HG03175 (cell line): ENCODE data around the gene SDC4.

Experiments used
- ATAC-seq: cut with Tn5 transposase; IDR thresholded peaks from one replicate; pipeline ENCODE4 v1.9.1; 2021; ENCODE audit warnings: mild to moderate bottlenecking, moderate library complexity; ENCODE audit not compliant: unreplicated experiment

SDC4 gene

GRCh38 chr20:45322952-45323383 is 25.3 kb downstream of the SDC4 start:
- no peak for ATAC-seq

- ATAC-seq, result peak; percentile 82
Observed at GRCh38 chr20:45320948-45321595, 27.2 kb downstream of the SDC4 start.

GRCh38 chr20:45318948-45319347 is 29.3 kb downstream of the SDC4 start:
- no peak for ATAC-seq

GRCh38 chr20:45318386-45318939 is 29.8 kb downstream of the SDC4 start:
- ATAC-seq, result no peak

GRCh38 chr20:45317826-45318225 is 30.4 kb downstream of the SDC4 start:
- no peak for ATAC-seq

GRCh38 chr20:45316150-45317080 is 31.8 kb downstream of the SDC4 start:
- no peak for ATAC-seq

GRCh38 chr20:45315672-45316071 is 32.6 kb downstream of the SDC4 start:
- ATAC-seq, result no peak

GRCh38 chr20:45313943-45314342 is 34.3 kb downstream of the SDC4 start:
- no peak for ATAC-seq

- no peak for ATAC-seq
Observed at GRCh38 chr20:45313065-45313695, 35.0 kb downstream of the SDC4 start.

GRCh38 chr20:45312241-45312640 is 36.0 kb downstream of the SDC4 start:
- ATAC-seq, result no peak

GRCh38 chr20:45311589-45312211 is 36.5 kb downstream of the SDC4 start:
- no peak for ATAC-seq

- no peak for ATAC-seq
Observed at GRCh38 chr20:45309075-45309474, 39.1 kb downstream of the SDC4 start.

GRCh38 chr20:45308117-45308778 is 40.0 kb downstream of the SDC4 start, which contains the start of gene MATN4:
MATN4 (minus strand) TSS chr20:45308299; CDS start chr20:45305582, 2,717 bp downstream.
- no peak for ATAC-seq

GRCh38 chr20:45307076-45307640 is 41.1 kb downstream of the SDC4 start:
- no peak for ATAC-seq

- ATAC-seq, result no peak
Observed at GRCh38 chr20:45306431-45306982, 41.7 kb downstream of the SDC4 start, which contains the start of gene RBPJL. RBPJL (plus strand) TSS chr20:45306840; CDS start chr20:45306923, 83 bp downstream.

GRCh38 chr20:45305262-45305661 is 43.0 kb downstream of the SDC4 start:
- ATAC-seq, result no peak

- ATAC-seq, result no peak
Observed at GRCh38 chr20:45304464-45304999, 43.7 kb downstream of the SDC4 start.

- no peak for ATAC-seq
Observed at GRCh38 chr20:45303586-45304463, 44.4 kb downstream of the SDC4 start.
